Smooth muscle cell (in vitro differentiated cells): Measurements from ENCODE around the gene USP32. TPM values are rescaled to one million over a fixed set of nuclear protein-coding genes. Genes with fewer than 3 reads are reported as not detected.
"Not testable (repeated sequence)": the region's sequence is repeated elsewhere in the genome, so short reads cannot be mapped to it uniquely, and the experiment has no call there.

Experiments
- DNase-seq: peaks from one replicate; lab custom pipeline; 2025; ENCODE audit not compliant: unreplicated experiment; lab: John Stamatoyannopoulos, UW
- H2AFZ ChIP-seq: fragments of 200-600 bp; sonication (generic); 2 replicates; pipeline ENCODE4 v1.6.0; 2016; ENCODE audit warnings: antibody characterized with exemption, low read depth, mild to moderate bottlenecking
- H3F3A ChIP-seq: fragments of 200-600 bp; sonication (generic); 2 replicates; pipeline ENCODE4 v1.6.0; 2017; ENCODE audit warnings: antibody characterized with exemption, low read depth
- H3K27ac ChIP-seq: fragments of 200-600 bp; sonication (generic); 2 replicates; pipeline ENCODE4 v1.5.1; 2016; ENCODE audit warnings: low read depth, mild to moderate bottlenecking
- H3K27me3 ChIP-seq: fragments of 200-600 bp; sonication (generic); 2 replicates; pipeline ENCODE4 v1.6.1; 2016; ENCODE audit warnings: low read depth, mild to moderate bottlenecking
- H3K36me3 ChIP-seq: fragments of 200-600 bp; sonication (generic); 2 replicates; pipeline ENCODE4 v1.5.1; 2016; ENCODE audit warnings: low read depth
- H3K4me1 ChIP-seq: fragments of 200-600 bp; sonication (generic); 2 replicates; pipeline ENCODE4 v1.5.1; 2016; ENCODE audit warnings: low read depth
- H3K4me2 ChIP-seq: fragments of 200-600 bp; sonication (generic); 2 replicates; pipeline ENCODE4 v1.6.0; 2016; ENCODE audit warnings: mild to moderate bottlenecking
- H3K4me3 ChIP-seq: fragments of 200-600 bp; sonication (generic); 2 replicates; pipeline ENCODE4 v1.5.1; 2016; ENCODE audit warnings: mild to moderate bottlenecking
- H3K79me2 ChIP-seq: fragments of 200-600 bp; sonication (generic); 2 replicates; pipeline ENCODE4 v1.6.0; 2016; ENCODE audit warnings: low read depth, mild to moderate bottlenecking
- H3K9ac ChIP-seq: fragments of 200-600 bp; sonication (generic); 2 replicates; pipeline ENCODE4 v1.6.0; 2016; ENCODE audit warnings: low read depth
- H3K9me3 ChIP-seq: fragments of 200-600 bp; sonication (generic); replicated peaks from 2 replicates; pipeline ENCODE4 v1.5.1; 2016; ENCODE audit warnings: low read depth
- H4K20me1 ChIP-seq: fragments of 200-600 bp; sonication (generic); 2 replicates; pipeline ENCODE4 v1.6.0; 2016; ENCODE audit warnings: low read depth
- whole genome bisulfite sequencing: methylation state at CpG from one replicate; pipeline ENCODE4 v1.1.7; 2016; ENCODE audit warnings: low lambda C conversion rate; 5-methylcytosine and 5-hydroxymethylcytosine counted together
- polyA plus RNA-seq: library from polyadenylated mRNA; unstranded; fragments of >200 nt; fragmentation: Nextera tagmentation; extraction: Ambion mirVana; gene quantifications from 2 replicates; pipeline ENCODE4 v1.2.1, GENCODE V29; 2016
- total RNA-seq: library from RNA; depleted of rRNA; stranded (reverse); fragments of >200 nt; gene quantifications from 2 replicates; pipeline ENCODE4 v1.2.3, GENCODE V29; 2014
- TF ChIP-seq, protein P1 (sequence below): fragments of 200-600 bp; sonication (generic); IDR thresholded peaks from 2 replicates; pipeline ENCODE4 v1.5.1; 2017; ENCODE audit warnings: borderline replicate concordance, mild to moderate bottlenecking, antibody characterized with exemption; ENCODE audit not compliant: insufficient read depth, poor library complexity, severe bottlenecking

USP32 gene
- total and polyA plus RNA-seq, 2 experiments from 2014 or later, result 10.5 to 21.7 TPM

DNA sequence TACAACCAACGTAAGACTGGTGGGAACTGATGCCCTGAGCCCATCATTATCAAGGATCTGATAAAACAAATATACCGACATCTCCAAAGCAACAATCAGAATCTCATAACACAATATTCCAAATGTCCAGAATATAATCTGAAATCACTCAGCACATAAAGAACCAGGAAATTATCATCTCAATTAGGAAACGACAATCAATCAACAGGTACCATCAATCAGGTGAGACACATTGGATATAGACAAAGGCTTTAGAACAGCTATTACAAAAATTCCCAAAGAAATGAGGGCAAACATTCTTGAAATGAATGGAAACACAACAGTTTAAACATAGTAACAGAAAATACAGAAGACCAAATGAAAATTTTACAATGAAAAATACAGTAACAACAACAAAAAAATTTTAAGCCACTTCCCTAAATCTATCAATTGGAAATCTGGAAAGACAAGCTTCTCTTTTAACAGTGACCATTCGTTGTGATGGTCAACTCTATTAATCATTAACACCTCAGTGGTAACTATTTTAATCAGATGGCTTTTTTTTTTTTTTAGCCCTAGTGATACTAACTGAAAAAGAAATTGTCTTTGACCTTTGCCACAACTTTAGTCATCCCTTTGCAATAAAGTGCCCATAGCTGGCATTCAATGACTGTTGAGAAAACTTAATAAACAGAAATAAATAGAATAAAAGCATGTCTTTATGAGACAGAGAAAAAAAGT lies 70.4 kb downstream of the USP32 start:
- WGBS, result 95% methylated on average over 4 of the region's 4 CpGs
- TF ChIP-seq, protein P1, sequence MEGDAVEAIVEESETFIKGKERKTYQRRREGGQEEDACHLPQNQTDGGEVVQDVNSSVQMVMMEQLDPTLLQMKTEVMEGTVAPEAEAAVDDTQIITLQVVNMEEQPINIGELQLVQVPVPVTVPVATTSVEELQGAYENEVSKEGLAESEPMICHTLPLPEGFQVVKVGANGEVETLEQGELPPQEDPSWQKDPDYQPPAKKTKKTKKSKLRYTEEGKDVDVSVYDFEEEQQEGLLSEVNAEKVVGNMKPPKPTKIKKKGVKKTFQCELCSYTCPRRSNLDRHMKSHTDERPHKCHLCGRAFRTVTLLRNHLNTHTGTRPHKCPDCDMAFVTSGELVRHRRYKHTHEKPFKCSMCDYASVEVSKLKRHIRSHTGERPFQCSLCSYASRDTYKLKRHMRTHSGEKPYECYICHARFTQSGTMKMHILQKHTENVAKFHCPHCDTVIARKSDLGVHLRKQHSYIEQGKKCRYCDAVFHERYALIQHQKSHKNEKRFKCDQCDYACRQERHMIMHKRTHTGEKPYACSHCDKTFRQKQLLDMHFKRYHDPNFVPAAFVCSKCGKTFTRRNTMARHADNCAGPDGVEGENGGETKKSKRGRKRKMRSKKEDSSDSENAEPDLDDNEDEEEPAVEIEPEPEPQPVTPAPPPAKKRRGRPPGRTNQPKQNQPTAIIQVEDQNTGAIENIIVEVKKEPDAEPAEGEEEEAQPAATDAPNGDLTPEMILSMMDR, result no peak
- Histone ChIP-seq H3K27me3 (no peaks in the 10 kb centered on the region), H3F3A (no peaks in the 10 kb centered on the region), H3K79me2 (peaks cover 51% of the 10 kb centered on the region), H3K9ac (no peak overlapping the region), H3K27ac (no peak overlapping the region), H3K4me1 (no peaks in the 10 kb centered on the region), H4K20me1 (peaks cover 94% of the 10 kb centered on the region), H3K4me3 (no peak overlapping the region), H3K36me3 (no peaks in the 10 kb centered on the region), H2AFZ (no peak overlapping the region), H3K4me2 (no peak overlapping the region), H3K9me3 (no peaks in the 10 kb centered on the region)
- DNase-seq, result no peak

DNA sequence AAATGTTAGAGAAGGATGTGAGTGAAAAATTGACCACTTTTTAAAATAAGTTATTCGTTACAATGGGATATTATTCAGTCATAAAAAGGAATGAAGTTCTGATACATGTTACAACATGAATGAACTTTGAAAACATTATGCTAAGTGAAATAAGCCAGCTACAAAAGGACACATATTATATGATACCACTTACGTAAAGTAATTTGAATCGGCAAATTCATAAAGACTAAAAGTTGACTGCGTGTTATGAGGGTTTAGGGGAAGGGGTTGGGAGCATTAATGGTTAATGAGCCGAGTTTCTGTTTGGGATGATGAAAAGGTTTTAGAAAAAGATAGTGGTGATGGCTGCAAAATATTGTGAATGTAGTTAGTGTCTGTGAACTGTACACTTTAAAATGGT lies 73.1 kb downstream of the USP32 start:
- Histone ChIP-seq H3K27ac (no peak overlapping the region), H3K27me3 (no peaks in the 10 kb centered on the region), H3K9me3 (no peaks in the 10 kb centered on the region), H3K79me2 (peaks cover 44% of the 10 kb centered on the region), H3K4me2 (no peak overlapping the region), H3K36me3 (no peaks in the 10 kb centered on the region), H3K4me3 (no peak overlapping the region), H2AFZ (no peak overlapping the region), H3K4me1 (peaks cover under 1% of the 10 kb centered on the region), H3F3A (no peaks in the 10 kb centered on the region), H3K9ac (no peak overlapping the region), H4K20me1 (peaks cover 96% of the 10 kb centered on the region)
- 97% methylated on average over 5 of the region's 5 CpGs for WGBS
- DNase-seq, result no peak
- TF ChIP-seq, protein P1, result no peak

DNA sequence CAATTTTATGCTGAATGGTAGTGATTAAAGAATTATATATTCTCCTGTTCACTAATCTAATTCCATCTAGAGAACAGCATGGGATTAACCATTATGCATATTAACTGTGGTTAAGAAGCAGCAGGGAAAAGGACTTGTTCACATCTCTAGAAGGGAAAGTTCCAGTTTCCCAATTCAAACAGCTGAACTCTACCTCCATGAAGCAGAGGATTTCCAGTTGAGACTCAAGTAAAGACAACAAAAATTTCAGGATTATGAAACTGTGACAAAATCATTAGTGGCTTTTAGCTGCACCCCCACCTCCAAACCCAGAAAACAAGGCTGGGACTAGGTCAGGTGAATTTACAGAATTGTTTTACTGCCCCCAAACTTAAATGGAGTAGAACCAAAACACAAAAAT lies 73.6 kb downstream of the USP32 start:
- peaks cover 6% of the 10 kb centered on the region for H3K4me1 ChIP-seq
- H3K27ac ChIP-seq, result no peak overlapping the region
- TF ChIP-seq, protein P1, result no peak
- no peaks in the 10 kb centered on the region for H3K9me3 ChIP-seq
- peaks cover 39% of the 10 kb centered on the region for H3K79me2 ChIP-seq
- DNase-seq, result no peak
- H4K20me1 ChIP-seq, result peaks cover 96% of the 10 kb centered on the region
- H3K36me3 ChIP-seq, result no peaks in the 10 kb centered on the region
- H2AFZ ChIP-seq, result no peak overlapping the region
- H3K27me3 ChIP-seq, result no peaks in the 10 kb centered on the region
- H3K4me3 ChIP-seq, result no peak overlapping the region
- no peaks in the 10 kb centered on the region for H3F3A ChIP-seq
- no peak overlapping the region for H3K9ac ChIP-seq
- H3K4me2 ChIP-seq, result no peak overlapping the region

DNA sequence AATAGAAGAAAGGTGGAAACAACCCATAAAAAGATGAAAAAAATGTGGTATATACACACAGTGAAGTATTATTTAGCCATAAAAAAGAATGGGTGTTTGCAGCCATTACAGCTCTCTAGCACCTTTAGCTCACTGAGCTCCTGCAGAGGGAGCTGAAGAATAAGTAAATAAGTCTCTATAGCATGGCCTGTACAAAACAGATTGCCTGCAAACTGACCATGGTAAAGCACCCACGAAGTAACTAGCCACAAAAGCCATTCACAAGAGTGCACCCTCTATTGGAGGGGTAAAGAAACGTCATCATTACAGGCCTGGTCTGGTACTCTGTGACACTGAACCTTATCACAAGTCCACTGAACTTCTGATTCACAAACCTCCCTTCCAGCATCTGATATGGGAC lies 76.3 kb downstream of the USP32 start:
- Histone ChIP-seq H3K9ac (no peak overlapping the region), H3K36me3 (no peaks in the 10 kb centered on the region), H3F3A (no peaks in the 10 kb centered on the region), H3K4me3 (no peak overlapping the region), H3K9me3 (no peaks in the 10 kb centered on the region), H4K20me1 (peaks cover 93% of the 10 kb centered on the region), H3K4me1 (peaks cover 6% of the 10 kb centered on the region), H3K27me3 (no peaks in the 10 kb centered on the region), H3K4me2 (no peak overlapping the region), H2AFZ (no peak overlapping the region), H3K27ac (no peak overlapping the region), H3K79me2 (peaks cover 21% of the 10 kb centered on the region)
- no peak for DNase-seq
- 96% methylated on average over 2 of the region's 2 CpGs for WGBS
- TF ChIP-seq, protein P1, result no peak

DNA sequence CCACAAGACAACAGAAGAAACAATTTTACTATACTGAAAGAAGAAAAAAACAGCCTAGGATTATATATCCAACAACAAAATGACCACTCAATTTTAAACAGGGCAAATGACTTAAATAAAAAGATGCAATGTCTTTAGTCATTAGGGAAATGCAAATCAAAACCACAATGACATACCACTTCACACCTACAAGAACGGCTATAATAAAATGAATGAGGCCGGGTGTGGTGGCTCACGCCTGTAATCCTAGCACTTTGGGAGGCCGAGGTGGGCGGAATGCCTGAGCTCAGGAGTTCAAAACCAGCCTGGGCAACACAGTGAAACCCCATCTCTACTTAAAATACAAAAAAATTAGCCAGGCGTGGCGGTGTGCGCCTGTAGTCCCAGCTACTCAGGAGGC lies 77.0 kb downstream of the USP32 start:
- not testable (repeated sequence) for H3K27ac ChIP-seq, DNase-seq, H2AFZ ChIP-seq, H3K9ac ChIP-seq, H3K36me3 ChIP-seq, H3F3A ChIP-seq, H3K9me3 ChIP-seq, H3K27me3 ChIP-seq, H3K4me3 ChIP-seq, H3K4me1 ChIP-seq, H3K4me2 ChIP-seq
- Histone ChIP-seq H4K20me1 (peaks cover 87% of the 10 kb centered on the region), H3K79me2 (peaks cover 15% of the 10 kb centered on the region)
- WGBS, result 95% methylated on average over 8 of the region's 8 CpGs
